HG03432 (cell line): Measurements from ENCODE around the gene TRPC6.

Source experiments
- ATAC-seq: cut with Tn5 transposase; IDR thresholded peaks from one replicate; pipeline ENCODE4 v1.9.1; 2021; ENCODE audit warnings: mild to moderate bottlenecking, moderate library complexity; ENCODE audit not compliant: unreplicated experiment

The TRPC6 gene

GRCh38 chr11:101583251-101584128 is at the start of gene TRPC6:
Gene TRPC6, minus strand, starts transcription at chr11:101584007. Its CDS starts 504 bp downstream, at chr11:101583503.
- ATAC-seq = no peak

- ATAC-seq = no peak
Observed at GRCh38 chr11:101620026-101620425, 36.2 kb upstream of the TRPC6 start.

GRCh38 chr11:101618709-101619108 is 34.9 kb upstream of the TRPC6 start:
- ATAC-seq = no peak

- no peak for ATAC-seq
Observed at GRCh38 chr11:101617735-101618332, 34.0 kb upstream of the TRPC6 start.

GRCh38 chr11:101612481-101612880 is 28.7 kb upstream of the TRPC6 start:
- ATAC-seq = no peak

GRCh38 chr11:101600924-101601323 is 17.1 kb upstream of the TRPC6 start:
- ATAC-seq = no peak

GRCh38 chr11:101586965-101587364 is 3.2 kb upstream of the TRPC6 start:
- ATAC-seq = no peak

- ATAC-seq = no peak
Observed at GRCh38 chr11:101584655-101585054, 848 bp upstream of the TRPC6 start.

GRCh38 chr11:101584129-101584515 is 315 bp upstream of the TRPC6 start:
- ATAC-seq = no peak

GRCh38 chr11:101582989-101583250 is 887 bp downstream of the TRPC6 start:
- no peak for ATAC-seq

GRCh38 chr11:101582236-101582988 is 1.4 kb downstream of the TRPC6 start:
- ATAC-seq = no peak

GRCh38 chr11:101577461-101577860 is 6.3 kb downstream of the TRPC6 start:
- no peak for ATAC-seq

- no peak for ATAC-seq
Observed at GRCh38 chr11:101576456-101576855, 7.4 kb downstream of the TRPC6 start.

- no peak for ATAC-seq
Observed at GRCh38 chr11:101574886-101575285, 8.9 kb downstream of the TRPC6 start.

- no peak for ATAC-seq
Observed at GRCh38 chr11:101567071-101567470, 16.7 kb downstream of the TRPC6 start.

GRCh38 chr11:101566626-101567025 is 17.2 kb downstream of the TRPC6 start:
- ATAC-seq = no peak

GRCh38 chr11:101563166-101563565 is 20.6 kb downstream of the TRPC6 start:
- no peak for ATAC-seq

GRCh38 chr11:101555366-101555765 is 28.4 kb downstream of the TRPC6 start:
- no peak for ATAC-seq

GRCh38 chr11:101553891-101554292 is 29.9 kb downstream of the TRPC6 start:
- ATAC-seq = peak; percentile 98

- ATAC-seq = no peak
Observed at GRCh38 chr11:101552888-101553287, 30.9 kb downstream of the TRPC6 start.

- no peak for ATAC-seq
Observed at GRCh38 chr11:101528541-101528940, 55.3 kb downstream of the TRPC6 start.
